Vagina (tissue), 2 donors: ENCODE measurements around the gene GSTP1. TPM values are rescaled to one million over a fixed set of nuclear protein-coding genes. Genes with fewer than 3 reads are reported as not detected.
"Not testable (repeated sequence)": the region's sequence is repeated elsewhere in the genome, so short reads cannot be mapped to it uniquely, and the experiment has no call there.

Experiments used
- DNase-seq, 2 donors: peaks; one replicate each; pipeline ENCODE4 v3.0.0-alpha.2; 2017; ENCODE audit errors: extremely low spot score in 2 of 2
- H3K27ac ChIP-seq: fragments of 200-600 bp; sonication (generic); one replicate; pipeline ENCODE4 v1.5.1; 2019
- H3K27me3 ChIP-seq: fragments of 200-600 bp; sonication (generic); one replicate; pipeline ENCODE4 v1.5.1; 2019
- H3K36me3 ChIP-seq, 2 donors: fragments of 200-600 bp; sonication (generic); one replicate each; pipeline ENCODE4 v1.5.1; 2017 to 2019
- H3K4me1 ChIP-seq: fragments of 200-600 bp; sonication (generic); one replicate; pipeline ENCODE4 v1.5.1; 2019
- H3K4me3 ChIP-seq, 2 donors: fragments of 200-600 bp; sonication (generic); 1 replicate in 1 of 2; 2 replicates in 1 of 2; pipeline ENCODE4 v1.5.1; 2016 to 2019
- H3K9me3 ChIP-seq: fragments of 200-600 bp; sonication (generic); one replicate; pipeline ENCODE4 v1.5.1; 2019
- CTCF ChIP-seq, 3 experiments: fragments of 450-650 bp in 2 of 3; fragments of 200-600 bp in 1 of 3; sonication (generic) in 1 of 3; IDR thresholded peaks; one replicate each; pipeline ENCODE4 v1.5.1; 2017 to 2019; ENCODE audit warnings: antibody characterized with exemption in 3 of 3, mild to moderate bottlenecking in 2 of 3, moderate library complexity in 2 of 3
- POLR2A ChIP-seq, 2 donors: fragments of 450-650 bp; IDR thresholded peaks; one replicate each; pipeline ENCODE4 v1.6.1; 2017; ENCODE audit warnings: antibody characterized with exemption in 2 of 2, mild to moderate bottlenecking in 2 of 2, moderate library complexity in 2 of 2
- POLR2AphosphoS5 ChIP-seq, 2 donors: sonication (generic); formaldehyde crosslinking; IDR thresholded peaks; one replicate each; pipeline ENCODE4 v1.9.0; 2017; ENCODE audit warnings: antibody characterized with exemption in 2 of 2, mild to moderate bottlenecking in 2 of 2, low read depth in 1 of 2; ENCODE audit not compliant: insufficient read depth in 1 of 2
- intact Hi-C: fragments of 100-400 bp; cut with DNase I; formaldehyde crosslinking; loops from one replicate; pipeline ENCODE4 v1.15.1; 2023
- total RNA-seq: library from RNA; depleted of rRNA; stranded (reverse); fragments of >200 nt; gene quantifications from one replicate; pipeline ENCODE4 v1.2.3, GENCODE V29; 2016

Gene GSTP1
- total RNA-seq, 1 donor from 2014 or later: 2,739 TPM

DNA sequence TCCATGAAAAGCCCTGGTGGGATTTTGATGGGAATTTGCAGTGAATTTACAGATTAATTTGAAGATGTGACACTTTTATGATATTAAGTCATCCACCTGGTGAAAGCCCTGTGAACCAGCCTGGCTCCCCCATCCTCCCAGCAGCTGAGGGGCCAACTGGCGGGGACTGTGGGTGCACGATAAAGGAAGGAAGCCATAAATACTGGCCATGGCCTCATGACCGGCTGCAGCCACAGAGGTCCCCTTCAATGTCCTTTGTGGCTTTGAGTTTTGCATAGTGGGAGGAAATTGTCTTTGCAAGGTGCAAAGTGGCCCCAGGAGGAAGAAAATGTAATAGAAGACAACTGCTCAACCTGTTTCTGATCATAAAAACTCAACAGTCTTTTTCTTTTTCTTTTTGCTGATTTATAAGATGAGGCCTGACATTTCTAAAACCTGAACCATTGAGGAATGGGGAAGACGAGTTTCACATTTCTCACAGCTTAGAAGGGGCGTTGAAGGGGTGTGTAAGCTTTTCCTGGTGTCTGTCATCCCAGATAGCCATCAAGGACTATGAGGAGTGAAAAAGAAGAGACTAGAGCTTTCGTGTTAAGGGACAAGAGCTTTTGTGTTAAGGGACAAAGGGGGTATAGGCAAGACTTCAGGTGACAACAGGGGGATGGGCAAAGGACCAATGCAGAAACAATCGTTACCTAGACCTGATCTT, 16.9 kb downstream of the GSTP1 start:
- DNase-seq: no peak
- no peaks in the 10 kb centered on the region for H3K9me3 ChIP-seq
- no peaks in the 10 kb centered on the region for H3K36me3 ChIP-seq
- intact Hi-C loops: no loop called here
- H3K4me1 ChIP-seq: no peaks in the 10 kb centered on the region
- no peaks in the 10 kb centered on the region for H3K27me3 ChIP-seq
- no peak overlapping the region for H3K27ac ChIP-seq
- no peak overlapping the region for H3K4me3 ChIP-seq
- no peak for TF ChIP-seq CTCF (IDR thresholded peaks at IDR 0.05)
- TF ChIP-seq POLR2AphosphoS5 (IDR thresholded peaks at IDR 0.05; ENCODE audit: insufficient read depth in 1 of 2, low read depth in 1 of 2): no peak
- no peak for TF ChIP-seq POLR2A (IDR thresholded peaks at IDR 0.05)

- intact Hi-C loops: no loop called here
- Histone ChIP-seq H3K9me3 (no peaks in the 10 kb centered on the region), H3K36me3 (no peaks in the 10 kb centered on the region), H3K4me3 (no peak overlapping the region), H3K27me3 (no peaks in the 10 kb centered on the region), H3K27ac (no peak overlapping the region), H3K4me1 (peaks cover 4% of the 10 kb centered on the region)
- DNase-seq: no peak
- TF ChIP-seq POLR2A (IDR thresholded peaks at IDR 0.05) (no peak), POLR2AphosphoS5 (IDR thresholded peaks at IDR 0.05; ENCODE audit: insufficient read depth in 1 of 2, low read depth in 1 of 2) (no peak), CTCF (IDR thresholded peaks at IDR 0.05) (no peak)
Observed at GRCh38 chr11:67601098-67601497, 17.5 kb downstream of the GSTP1 start.

DNA sequence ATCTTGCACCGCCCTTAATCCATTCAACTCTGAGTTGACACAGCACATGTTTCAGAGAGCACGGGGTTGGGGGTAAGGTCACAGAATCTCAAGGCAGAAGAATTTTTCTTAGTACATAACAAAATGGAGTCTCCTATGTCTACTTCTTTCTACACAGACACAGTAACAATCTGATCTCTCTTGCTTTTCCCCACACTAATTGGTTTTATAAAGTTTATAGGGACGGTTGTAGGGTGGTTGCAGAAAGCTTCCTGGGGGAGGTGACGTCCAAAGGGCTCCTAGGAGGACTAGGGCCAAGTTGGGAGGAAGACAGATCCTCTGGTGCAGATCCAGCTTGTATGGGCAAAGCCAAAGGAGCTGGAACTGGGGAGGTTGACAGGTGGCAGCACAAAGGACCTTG, 20.5 kb downstream of the GSTP1 start:
- H3K27ac ChIP-seq, DNase-seq, H3K36me3 ChIP-seq, intact Hi-C loops, H3K4me3 ChIP-seq, H3K9me3 ChIP-seq, H3K27me3 ChIP-seq: not testable (repeated sequence)
- H3K4me1 ChIP-seq: peaks cover 22% of the 10 kb centered on the region

DNA sequence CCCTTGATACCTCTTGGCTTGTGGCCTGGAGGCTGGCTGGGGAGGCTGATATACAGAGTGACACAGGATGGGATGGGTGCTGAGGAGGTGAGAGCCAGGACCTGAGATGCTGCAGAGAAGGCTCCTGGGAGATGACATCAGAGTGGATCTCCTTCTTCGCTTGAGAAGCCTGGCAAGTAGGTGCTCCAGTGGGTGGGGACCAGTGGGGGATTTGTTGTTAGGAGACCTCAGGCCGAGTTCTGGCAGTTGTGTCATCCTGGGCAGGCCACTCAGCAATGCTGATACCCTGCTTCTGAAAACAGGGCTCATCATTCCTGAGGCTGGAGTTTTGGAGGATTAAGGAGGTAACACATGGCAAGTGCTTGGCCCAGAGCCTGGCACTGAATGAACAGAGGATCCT, 21.2 kb downstream of the GSTP1 start:
- Histone ChIP-seq H3K27ac (no peak overlapping the region), H3K9me3 (no peaks in the 10 kb centered on the region), H3K27me3 (no peaks in the 10 kb centered on the region), H3K4me3 (no peak overlapping the region), H3K4me1 (peaks cover 22% of the 10 kb centered on the region), H3K36me3 (peaks cover 0 to 9% of the 10 kb centered on the region in 2 donors)
- intact Hi-C loops: no loop called here
- no peak for DNase-seq
- no peak for TF ChIP-seq POLR2AphosphoS5 (IDR thresholded peaks at IDR 0.05; ENCODE audit: insufficient read depth in 1 of 2, low read depth in 1 of 2)
- no peak for TF ChIP-seq CTCF (IDR thresholded peaks at IDR 0.05)
- TF ChIP-seq POLR2A (IDR thresholded peaks at IDR 0.05): no peak

DNA sequence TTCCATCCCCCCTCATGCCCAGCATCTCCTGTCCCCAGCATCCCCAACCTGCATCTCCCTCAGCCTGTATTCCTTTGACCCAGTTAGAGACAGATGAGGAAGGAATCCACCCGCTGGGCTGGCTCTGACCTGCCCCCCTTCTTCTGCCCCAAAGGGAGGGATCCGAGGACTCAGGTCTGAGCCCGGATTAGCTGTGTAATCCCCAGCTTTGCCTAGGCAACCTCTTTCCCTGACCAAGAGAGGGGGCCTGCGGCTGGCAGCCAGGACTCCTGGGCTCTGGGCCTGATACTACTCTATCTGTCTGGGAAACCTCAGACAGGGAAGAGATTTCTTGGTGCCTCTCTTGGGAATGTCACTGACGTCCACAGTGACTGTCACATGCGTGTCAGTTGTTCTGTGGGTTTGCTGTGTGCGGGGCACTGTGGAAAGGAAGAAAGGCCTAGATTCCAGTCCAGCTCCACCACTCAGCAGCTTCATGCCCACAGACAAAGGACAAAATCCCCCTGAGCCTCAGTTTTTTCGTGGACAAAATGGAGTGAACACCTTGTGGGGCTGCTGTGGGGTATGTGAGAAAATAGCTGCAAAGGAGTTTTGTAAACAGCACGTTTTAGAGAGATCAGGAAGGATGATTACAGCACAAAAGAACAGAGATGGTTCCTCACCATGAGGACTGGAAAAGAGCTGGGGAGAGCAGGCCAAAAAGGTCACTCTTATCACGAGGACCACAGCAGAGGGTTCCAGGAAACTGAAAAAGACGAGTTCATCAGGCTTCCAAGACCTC, 21.8 kb downstream of the GSTP1 start:
- Histone ChIP-seq H3K27ac (no peak overlapping the region), H3K4me3 (no peak overlapping the region), H3K36me3 (peaks cover 0 to 15% of the 10 kb centered on the region in 2 donors), H3K27me3 (no peaks in the 10 kb centered on the region), H3K9me3 (no peaks in the 10 kb centered on the region), H3K4me1 (peaks cover 22% of the 10 kb centered on the region)
- intact Hi-C loops: no loop called here
- TF ChIP-seq POLR2AphosphoS5 (IDR thresholded peaks at IDR 0.05; ENCODE audit: insufficient read depth in 1 of 2, low read depth in 1 of 2) (no peak), POLR2A (IDR thresholded peaks at IDR 0.05) (no peak), CTCF (IDR thresholded peaks at IDR 0.05) (no peak)
- DNase-seq: no peak
